HS-27A (cell line): ENCODE measurements around the gene METRN.

Experiments
- DNase-seq: peaks from one replicate; pipeline ENCODE4 v3.0.0-alpha.2; 2012; ENCODE audit warnings: low read depth, missing footprints

METRN gene

GRCh38 chr16:723695-724094 is 8.8 kb downstream of the METRN start:
- no peak for DNase-seq

- DNase-seq, result no peak
Observed at GRCh38 chr16:724188-725040, 9.5 kb downstream of the METRN start.

- DNase-seq, result no peak
Observed at GRCh38 chr16:725041-725376, 10.1 kb downstream of the METRN start.

GRCh38 chr16:725463-726187 is 10.7 kb downstream of the METRN start:
- DNase-seq, result no peak

GRCh38 chr16:726188-726437 is 11.2 kb downstream of the METRN start:
- no peak for DNase-seq

GRCh38 chr16:726438-727290 is 11.7 kb downstream of the METRN start, which contains the start of the genes CCDC78 and HAGHL:
Gene CCDC78, minus strand, starts transcription at chr16:726443. Its CDS starts 76 bp downstream, at chr16:726367.
Gene HAGHL, plus strand, starts transcription at chr16:727106. Its CDS starts 404 bp downstream, at chr16:727510.
- no peak for DNase-seq

GRCh38 chr16:727291-727977 is 12.5 kb downstream of the METRN start:
- no peak for DNase-seq

GRCh38 chr16:728131-728889 is 13.4 kb downstream of the METRN start:
- DNase-seq, result peak; percentile 48

- no peak for DNase-seq
Observed at GRCh38 chr16:728890-729744, 14.2 kb downstream of the METRN start.

GRCh38 chr16:729768-730665 is 15.1 kb downstream of the METRN start:
- DNase-seq, result no peak

GRCh38 chr16:730666-731509 is 16.0 kb downstream of the METRN start:
- no peak for DNase-seq

GRCh38 chr16:732332-732731 is 17.4 kb downstream of the METRN start:
- no peak for DNase-seq

GRCh38 chr16:732936-733335 is 18.0 kb downstream of the METRN start:
- DNase-seq, result no peak

- no peak for DNase-seq
Observed at GRCh38 chr16:733382-734207, 18.7 kb downstream of the METRN start.

GRCh38 chr16:734208-734980 is 19.5 kb downstream of the METRN start:
- no peak for DNase-seq
